Activated naive CD8-positive, alpha-beta T cell treated with anti-CD3 and anti-CD28 coated beads for 36 hours (primary cell): Measurements from ENCODE around the gene CETN2. TPM values are rescaled to one million over a fixed set of nuclear protein-coding genes. Genes with fewer than 3 reads are reported as not detected.
"Not testable (repeated sequence)": the region's sequence is repeated elsewhere in the genome, so short reads cannot be mapped to it uniquely, and the experiment has no call there.

Experiments
- DNase-seq: peaks from one replicate; pipeline ENCODE4 v3.0.0; 2021
- H3K27ac Mint-ChIP-seq: one replicate; pipeline ENCODE4 v1.8.0; 2022; ENCODE audit warnings: mild to moderate bottlenecking, moderate library complexity, mixed read lengths
- H3K27me3 Mint-ChIP-seq: one replicate; pipeline ENCODE4 v1.8.0; 2022; ENCODE audit warnings: mild to moderate bottlenecking, mixed read lengths
- H3K36me3 Mint-ChIP-seq: one replicate; pipeline ENCODE4 v1.8.0; 2021; ENCODE audit warnings: mild to moderate bottlenecking, mixed read lengths
- H3K4me1 Mint-ChIP-seq: one replicate; pipeline ENCODE4 v1.8.0; 2021; ENCODE audit warnings: mixed read lengths
- H3K4me3 Mint-ChIP-seq: one replicate; pipeline ENCODE4 v1.8.0; 2022; ENCODE audit warnings: mild to moderate bottlenecking, moderate library complexity, mixed read lengths
- H3K9me3 Mint-ChIP-seq: one replicate; pipeline ENCODE4 v1.8.0; 2022; ENCODE audit warnings: mixed read lengths
- total RNA-seq, 2 experiments: library from RNA; stranded (reverse); gene quantifications; one replicate each; pipeline ENCODE4 v1.2.3, GENCODE V29; 2021

CETN2 gene
- total RNA-seq, 2 experiments from 2014 or later, result 10.2 to 11.0 TPM

DNA sequence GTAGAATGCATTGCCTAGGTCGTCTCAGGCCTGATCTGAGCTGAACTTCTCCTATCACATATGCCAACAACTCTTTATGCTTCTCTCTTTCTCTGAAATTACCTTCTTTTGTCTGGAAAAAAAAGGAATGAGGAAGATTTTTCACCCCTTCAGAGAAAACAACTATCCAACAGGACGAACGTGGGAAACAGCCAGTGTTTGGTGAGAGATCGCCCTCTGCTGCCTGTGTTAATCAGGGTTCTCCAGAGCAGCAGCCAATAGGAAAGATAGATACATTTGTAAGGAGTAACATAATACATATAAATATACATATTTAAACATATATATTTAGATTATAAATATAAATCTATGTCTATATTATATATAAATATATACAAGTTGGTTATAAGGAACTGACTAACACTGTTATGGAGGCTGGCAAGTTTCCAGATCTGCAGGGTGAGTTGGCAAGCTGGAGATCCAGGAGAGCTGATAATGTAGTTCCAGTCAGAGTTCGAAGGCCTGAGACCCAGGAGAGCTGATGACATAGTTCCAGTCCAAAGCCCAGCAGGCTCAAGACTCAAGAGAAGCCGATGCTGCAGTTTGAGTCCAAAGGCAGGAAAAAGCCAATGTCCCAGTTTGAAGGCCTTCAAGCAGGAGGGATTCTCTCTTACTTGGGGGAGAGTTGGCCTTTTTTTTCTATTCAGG, 13.3 kb downstream of the CETN2 start:
- no peak for DNase-seq
- H3K36me3 Mint-ChIP-seq, result no peaks in the 10 kb centered on the region

DNA sequence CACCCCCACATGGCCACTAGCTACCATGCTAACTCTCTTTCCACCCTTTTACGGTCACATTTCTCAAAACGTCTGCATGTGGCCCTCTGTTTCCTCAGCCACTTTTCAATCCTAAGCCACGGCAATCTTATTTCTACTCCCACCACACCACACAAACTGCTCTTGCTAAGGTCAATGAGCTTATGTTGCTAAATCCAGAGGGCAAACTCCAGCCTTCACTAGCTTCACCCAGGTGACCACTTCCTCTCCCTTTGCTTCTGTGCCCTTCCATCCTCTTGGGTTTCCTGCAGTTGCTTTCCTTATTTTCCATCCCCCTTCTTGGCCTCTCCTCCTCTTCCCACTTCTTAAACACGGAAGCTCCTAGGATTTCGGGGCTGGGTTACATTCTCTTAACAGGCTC, 16.5 kb downstream of the CETN2 start:
- no peak overlapping the region for H3K4me3 Mint-ChIP-seq
- no peaks in the 10 kb centered on the region for H3K27me3 Mint-ChIP-seq
- no peak overlapping the region for H3K27ac Mint-ChIP-seq
- H3K4me1 Mint-ChIP-seq, result no peaks in the 10 kb centered on the region
- DNase-seq, result no peak
- H3K9me3 Mint-ChIP-seq, result no peaks in the 10 kb centered on the region
- H3K36me3 Mint-ChIP-seq, result no peaks in the 10 kb centered on the region

More for the DNA sequence above, 13.3 kb downstream of the CETN2 start:
- Mint-ChIP-seq H3K4me3 (no peak overlapping the region), H3K4me1 (no peaks in the 10 kb centered on the region), H3K9me3 (no peaks in the 10 kb centered on the region), H3K27ac (no peak overlapping the region), H3K27me3 (no peaks in the 10 kb centered on the region)

DNA sequence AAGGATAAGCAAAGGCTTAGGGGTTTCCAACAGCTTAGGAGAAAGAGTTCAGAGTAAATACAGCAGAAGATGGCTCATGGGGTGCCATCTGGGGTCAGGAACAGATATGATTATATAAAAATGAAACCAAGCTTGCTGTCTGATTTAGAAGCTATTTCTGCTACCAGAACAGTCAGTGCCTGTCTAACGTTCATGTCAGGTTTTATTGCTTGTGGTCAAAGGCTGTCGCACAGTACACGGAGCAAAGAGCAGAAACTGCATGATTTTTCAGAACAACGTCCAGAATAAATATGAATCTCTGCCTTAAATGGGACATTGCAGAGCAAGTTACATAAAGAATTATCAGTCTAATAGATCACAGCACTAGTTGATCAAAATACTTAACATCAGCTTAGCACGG, 17.4 kb downstream of the CETN2 start:
- Mint-ChIP-seq H3K36me3 (no peaks in the 10 kb centered on the region), H3K4me3 (no peak overlapping the region), H3K27ac (no peak overlapping the region), H3K9me3 (no peaks in the 10 kb centered on the region), H3K4me1 (no peaks in the 10 kb centered on the region), H3K27me3 (no peaks in the 10 kb centered on the region)
- no peak for DNase-seq

GRCh38 chrX:152810403-152810802, 20.2 kb downstream of the CETN2 start:
- Mint-ChIP-seq H3K9me3 (no peaks in the 10 kb centered on the region), H3K4me1 (peaks cover 8% of the 10 kb centered on the region), H3K27ac (no peak overlapping the region), H3K4me3 (no peak overlapping the region), H3K36me3 (no peaks in the 10 kb centered on the region), H3K27me3 (no peaks in the 10 kb centered on the region)
- no peak for DNase-seq

DNA sequence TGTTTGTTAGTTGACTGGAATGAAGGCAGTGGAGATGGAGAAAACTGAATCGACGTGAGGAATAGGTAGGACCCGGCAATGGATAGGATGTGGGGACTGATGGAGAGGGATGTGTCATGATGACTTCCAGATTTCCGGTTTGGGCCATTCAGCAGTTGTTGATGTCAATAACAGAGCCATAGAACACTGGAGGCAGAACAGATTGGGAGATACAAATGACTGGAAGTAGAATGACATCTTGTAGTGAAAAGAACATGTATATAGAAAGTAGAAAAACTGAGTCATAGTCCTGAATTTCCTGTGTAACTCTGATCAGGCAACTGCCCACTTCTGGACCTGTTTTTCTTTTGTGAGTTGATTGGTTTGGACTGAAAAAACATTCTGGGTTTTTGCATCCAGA, 24.5 kb downstream of the CETN2 start:
- no peak overlapping the region for H3K27ac Mint-ChIP-seq

DNA sequence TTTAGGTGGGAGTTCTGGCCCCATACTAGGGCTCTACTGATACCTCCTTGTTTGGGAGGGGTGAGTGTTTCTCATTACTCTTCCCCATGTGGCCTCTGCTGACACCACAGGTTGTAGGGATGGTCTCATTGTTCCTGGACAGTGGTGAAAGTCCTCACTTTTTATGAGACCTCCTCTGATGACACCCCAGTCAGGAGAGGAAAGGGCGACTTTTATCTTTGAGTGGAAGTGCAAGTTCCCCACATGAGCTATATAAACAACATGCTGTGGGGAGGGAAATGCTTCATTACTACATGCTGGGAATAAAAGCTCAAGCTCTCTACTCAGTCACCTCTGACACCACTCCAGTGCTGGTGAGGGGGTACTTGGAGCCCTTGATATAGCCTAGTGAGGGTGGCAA, 31.6 kb downstream of the CETN2 start:
- no peaks in the 10 kb centered on the region for H3K36me3 Mint-ChIP-seq
- H3K27me3 Mint-ChIP-seq, result peaks cover 9% of the 10 kb centered on the region
- DNase-seq, result no peak
- H3K9me3 Mint-ChIP-seq, result no peaks in the 10 kb centered on the region
- no peaks in the 10 kb centered on the region for H3K4me1 Mint-ChIP-seq
- no peak overlapping the region for H3K4me3 Mint-ChIP-seq
- H3K27ac Mint-ChIP-seq, result no peak overlapping the region

More for the DNA sequence above, 24.5 kb downstream of the CETN2 start:
- peaks cover 8% of the 10 kb centered on the region for H3K4me1 Mint-ChIP-seq
- peaks cover 13% of the 10 kb centered on the region for H3K27me3 Mint-ChIP-seq
- DNase-seq, result no peak
- no peaks in the 10 kb centered on the region for H3K36me3 Mint-ChIP-seq
- H3K9me3 Mint-ChIP-seq, result no peaks in the 10 kb centered on the region
- H3K4me3 Mint-ChIP-seq, result no peak overlapping the region

- not testable (repeated sequence) for H3K4me1 Mint-ChIP-seq, H3K27me3 Mint-ChIP-seq, H3K36me3 Mint-ChIP-seq, H3K27ac Mint-ChIP-seq, H3K4me3 Mint-ChIP-seq, H3K9me3 Mint-ChIP-seq, DNase-seq
Observed at GRCh38 chrX:152787062-152787461, 43.5 kb downstream of the CETN2 start.

Other genes with a start within 250 kb of the CETN2 start
- gene GABRQ, start 192.9 kb downstream of the CETN2 start, total RNA-seq, result not detected
- gene MAGEA3, start 132.0 kb downstream of the CETN2 start, total RNA-seq, result not detected
- gene CSAG2, start 121.5 kb downstream of the CETN2 start, total RNA-seq, result not detected
- gene MAGEA2B, start 116.1 kb downstream of the CETN2 start, total RNA-seq, result not detected
- not detected for gene CSAG1, start 97.0 kb downstream of the CETN2 start, total RNA-seq
- gene MAGEA12, start 97.0 kb downstream of the CETN2 start, total RNA-seq, result not detected
- not detected for gene MAGEA2, start 76.9 kb downstream of the CETN2 start, total RNA-seq
- not detected for gene CSAG3, start 71.5 kb downstream of the CETN2 start, total RNA-seq
- gene MAGEA6, start 61.1 kb downstream of the CETN2 start, total RNA-seq, result not detected
- gene NSDHL, start 306 bp upstream of the CETN2 start, total RNA-seq, result 10 to 100 TPM; 21.3 to 21.6 TPM
- gene ZNF185, start 67.3 kb upstream of the CETN2 start, total RNA-seq, result 1 to 10 TPM; 1.3 to 1.5 TPM
- gene PNMA5, start 163.4 kb upstream of the CETN2 start, total RNA-seq, result not detected
- 1 to 10 TPM; 1.4 to 1.9 TPM for gene PNMA3, start 225.7 kb upstream of the CETN2 start, total RNA-seq
- 1 to 10 TPM; 2.0 to 2.1 TPM for gene PNMA6A, start 241.7 kb upstream of the CETN2 start, total RNA-seq